HepG2 (cell line): ENCODE results near the gene CLIC6. TPM values are rescaled to one million over a fixed set of nuclear protein-coding genes. Genes with fewer than 3 reads are reported as not detected.

Experiments used
- ATAC-seq: fragments of 200-7000 bp; cut with Tn5 transposase; 3 replicates; pipeline ENCODE4 v1.9.1; 2020; ENCODE audit warnings: mild to moderate bottlenecking, moderate library complexity
- BruUV-seq: library from RNA; stranded (reverse); fragments of 400-500 nt; replicated peaks from 2 replicates; lab custom pipeline; 2021; lab: Mats Ljungman, UMichigan
- CTCF ChIA-PET: fragments of 300-600 bp; formaldehyde crosslinking; extraction: SDS; loops from one replicate; lab custom pipeline; 2021; ENCODE audit warnings: low total read pairs, inconsistent platforms, low intra/inter-chr PET ratio; lab: Yijun Ruan, JAX
- POLR2A ChIA-PET: fragments of 350-600 bp; sonication (Branson Sonifier 250); formaldehyde crosslinking; loops from one replicate; lab custom pipeline; 2020; ENCODE audit warnings: antibody characterized with exemption, inconsistent platforms; lab: Yijun Ruan, JAX
- DNase-seq: peaks from one replicate; pipeline ENCODE4 v3.0.0-alpha.2; 2015; ENCODE audit warnings: low spot score
- FAIRE-seq: peaks from 3 replicates; lab custom pipeline; 2011; peaks lifted over from hg19 to GRCh38; lab: Jason Lieb, UNC
- H2AFZ ChIP-seq: one replicate; pipeline ENCODE4 v1.6.1; 2011; ENCODE audit warnings: low read length, inconsistent platforms
- H3K27ac ChIP-seq: fragments of 300-600 bp; 3 replicates; pipeline ENCODE4 v1.8.0; 2011; ENCODE audit warnings: mixed run types, mild to moderate bottlenecking, mixed read lengths, low read length, inconsistent platforms; ENCODE audit not compliant: insufficient read depth; ENCODE audit errors: extremely low read length
- H3K27me3 ChIP-seq, 2 experiments: fragments of 200-600 bp in 1 of 2; 2 replicates in 1 of 2; 3 replicates in 1 of 2; pipeline versions ENCODE4 v1.6.0 to v1.8.0; 2011; ENCODE audit warnings: low read length in 2 of 2, mild to moderate bottlenecking in 2 of 2, moderate library complexity in 2 of 2, inconsistent platforms in 1 of 2; ENCODE audit not compliant: insufficient read depth in 2 of 2, control insufficient read depth in 1 of 2
- H3K36me3 ChIP-seq, 2 experiments: fragments of 200-600 bp in 1 of 2; replicated peaks in 1 of 2; 2 replicates in 1 of 2; 3 replicates in 1 of 2; pipeline versions ENCODE4 v1.5.1 to v1.8.0; 2011; ENCODE audit warnings: low read length in 2 of 2, inconsistent platforms in 1 of 2; ENCODE audit not compliant: insufficient read depth in 2 of 2, control insufficient read depth in 1 of 2
- H3K4me1 ChIP-seq: 2 replicates; pipeline ENCODE4 v1.5.1; 2012; ENCODE audit warnings: low read length, inconsistent platforms; ENCODE audit not compliant: insufficient read depth
- H3K4me2 ChIP-seq: 2 replicates; pipeline ENCODE4 v1.6.0; 2011; ENCODE audit warnings: low read depth, low read length, inconsistent platforms
- H3K4me3 ChIP-seq, 3 experiments: fragments of 200-600 bp in 1 of 3; sonication (generic), shearing (Covaris generic) in 1 of 3; replicated peaks in 1 of 3; 2 replicates each; pipeline ENCODE4 v1.5.1; 2011 to 2016; ENCODE audit warnings: low read length in 3 of 3, inconsistent platforms in 2 of 3, low read depth in 2 of 3, mild to moderate bottlenecking in 2 of 3, control low read depth in 1 of 3, mixed read lengths in 1 of 3; ENCODE audit not compliant: insufficient read depth in 1 of 3
- H3K79me2 ChIP-seq: one replicate; pipeline ENCODE4 v1.6.1; 2011; ENCODE audit warnings: low read length, inconsistent platforms; ENCODE audit not compliant: insufficient read depth
- H3K9ac ChIP-seq: 2 replicates; pipeline ENCODE4 v1.6.0; 2011; ENCODE audit warnings: mild to moderate bottlenecking, low read depth, low read length, inconsistent platforms; ENCODE audit not compliant: insufficient read depth
- H3K9me3 ChIP-seq: 2 replicates; pipeline ENCODE4 v1.5.1; 2012; ENCODE audit warnings: mild to moderate bottlenecking, low read length
- H4K20me1 ChIP-seq: 2 replicates; pipeline ENCODE4 v1.6.0; 2011; ENCODE audit warnings: inconsistent platforms, mild to moderate bottlenecking, low read length, moderate library complexity; ENCODE audit not compliant: insufficient read depth
- AHDC1 ChIP-seq: sonication (generic); formaldehyde crosslinking; IDR thresholded peaks from 2 replicates; pipeline ENCODE4 v1.5.1; 2020; ENCODE audit warnings: mild to moderate bottlenecking, missing genetic modification reagents, borderline replicate concordance
- HINFP ChIP-seq: sonication (generic); formaldehyde crosslinking; IDR thresholded peaks from 2 replicates; pipeline ENCODE4 v1.4.0; 2020; ENCODE audit warnings: low read depth, mild to moderate bottlenecking, missing genetic modification reagents
- PAXIP1 ChIP-seq: sonication (generic); formaldehyde crosslinking; conservative IDR thresholded peaks from 2 replicates; pipeline ENCODE4 v1.4.0; 2020; ENCODE audit warnings: mild to moderate bottlenecking, missing genetic modification reagents, moderate library complexity
- SALL1 ChIP-seq: sonication (generic); formaldehyde crosslinking; IDR thresholded peaks from 2 replicates; pipeline ENCODE4 v1.8.0; 2022; ENCODE audit warnings: mild to moderate bottlenecking, missing genetic modification reagents
- SKI ChIP-seq: fragments of 450-650 bp; IDR thresholded peaks from one replicate; pipeline ENCODE4 v1.6.1; 2018; ENCODE audit warnings: mild to moderate bottlenecking; ENCODE audit not compliant: partially characterized antibody
- THAP11 ChIP-seq: IDR thresholded peaks from 2 replicates; pipeline ENCODE4 v1.6.1; 2016; ENCODE audit warnings: missing biosample characterization, missing genetic modification reagents
- ZNF652 ChIP-seq: IDR thresholded peaks from 2 replicates; pipeline ENCODE4 v1.6.1; 2016; ENCODE audit warnings: low read depth, borderline replicate concordance
- ZNF740 ChIP-seq: sonication (generic); formaldehyde crosslinking; IDR thresholded peaks from 2 replicates; pipeline ENCODE4 v1.4.0; 2020; ENCODE audit warnings: missing genetic modification reagents
- WGBS: methylation state at CpG from one replicate; pipeline ENCODE4 v1.1.6; 2017; ENCODE audit warnings: low lambda C conversion rate; 5-methylcytosine and 5-hydroxymethylcytosine counted together
- in situ Hi-C: cut with HindIII; loops from 2 replicates; pipeline ENCODE4 v1.10.0; 2017; ENCODE audit warnings: low pct_unique_long_range_greater_than_20kb; ENCODE audit not compliant: extremely low pct_ligation_motif_present
- intact Hi-C: fragments of 100-400 bp; cut with micrococcal nuclease; formaldehyde crosslinking; loops from one replicate; pipeline ENCODE4 v1.10.0; 2022; ENCODE audit not compliant: unreplicated experiment
- polyA plus RNA-seq, 8 experiments: library from polyadenylated mRNA; depleted of rRNA in 3 of 8; stranded (reverse) in 7 of 8; unstranded in 1 of 8; fragments of >200 nt; fragmentation: Illumina TruSeq in 4 of 8; extraction: Trizol in 4 of 8; gene quantifications; 2 replicates each; pipeline versions ENCODE4 v1.2.1 to v1.2.3, GENCODE V29; 2011 to 2016; ENCODE audit warnings: low read depth in 4 of 8, missing spikeins in 1 of 8, mixed read lengths in 1 of 8; ENCODE audit not compliant: insufficient read depth in 1 of 8
- total RNA-seq, 5 experiments: library from RNA; depleted of rRNA; stranded (reverse); fragments of >200 nt; fragmentation: Illumina TruSeq; extraction: Trizol; gene quantifications; 2 replicates each; pipeline ENCODE4 v1.2.3, GENCODE V29; 2016; ENCODE audit warnings: low read depth in 1 of 5

CLIC6 gene
- total and polyA plus RNA-seq, 2 of the 13 experiments (the other 11 are each of a cell fraction or from before 2014, with no cell fraction given): not detected

GRCh38 chr21:34730756-34731445 is 62.1 kb downstream of the CLIC6 start (continued):
- TF ChIP-seq PAXIP1: no peak
- TF ChIP-seq SKI: no peak
- no peak for TF ChIP-seq SALL1
- no peak for TF ChIP-seq HINFP
- no peak for TF ChIP-seq THAP11 (CRISPR knock-in tag)

- Histone ChIP-seq H3K4me1 (peaks cover 10% of the 10 kb centered on the region), H3K79me2 (no peaks in the 10 kb centered on the region), H4K20me1 (no peaks in the 10 kb centered on the region), H2AFZ (no peak overlapping the region), H3K27me3 (peaks cover 0 to 29% of the 10 kb centered on the region in 2 experiments; a peak in 2 of 5 replicates), H3K4me2 (no peak overlapping the region), H3K9me3 (no peaks in the 10 kb centered on the region), H3K9ac (no peak overlapping the region), H3K4me3 (no peak overlapping the region), H3K36me3 (no peaks in the 10 kb centered on the region), H3K27ac (no peak overlapping the region)
- ChIA-PET POLR2A (no interaction called here), CTCF (no interaction called here)
- BruUV-seq: no TSS peak
- WGBS: 48% methylated on average over 4 of the region's 4 CpGs
- FAIRE-seq (no peak), ATAC-seq (no peak), DNase-seq (no peak)
- in situ Hi-C loops: loop anchor here (25.0 kb wide), 1 partner anchor 680 kb away; no protein-coding TSS in a partner anchor
- intact Hi-C loops: no loop called here
- TF ChIP-seq ZNF652 (CRISPR knock-in tag) (no peak), ZNF740 (CRISPR knock-in tag) (no peak), AHDC1 (CRISPR knock-in tag) (no peak)
These were observed 63.6 kb downstream of the CLIC6 start for GRCh38 chr21:34732388-34732821.
